Measurements from ENCODE around the gene RSPH1.

Gene RSPH1

GRCh38 chr21:42454786-42455185 lies 41.2 kb downstream of the RSPH1 start:
- H3K27ac ChIP-seq, result no peak overlapping the region
- no peak for DNase-seq (ENCODE audit: low spot score)
- no peak for TF ChIP-seq CTCF (IDR thresholded peaks at IDR 0.05)

GRCh38 chr21:42453986-42454570 lies 41.9 kb downstream of the RSPH1 start:
- Histone ChIP-seq H3K4me3 (no peak overlapping the region), H3K27ac (no peak overlapping the region)
- no peak for DNase-seq (ENCODE audit: low spot score)
- no peak for TF ChIP-seq CTCF (IDR thresholded peaks at IDR 0.05)

More at GRCh38 chr21:42454786-42455185, 41.2 kb downstream of the RSPH1 start:
- no peak overlapping the region for H3K4me3 ChIP-seq

- DNase-seq (ENCODE audit: low spot score), result no peak
- no peak overlapping the region for H3K27ac ChIP-seq
Observed at GRCh38 chr21:42453224-42453985, 42.6 kb downstream of the RSPH1 start.

GRCh38 chr21:42452401-42453223 lies 43.4 kb downstream of the RSPH1 start:
- Histone ChIP-seq H3K27ac (no peak overlapping the region), H3K4me3 (no peak overlapping the region)
- DNase-seq (ENCODE audit: low spot score), result no peak
- no peak for TF ChIP-seq CTCF (IDR thresholded peaks at IDR 0.05)

More at GRCh38 chr21:42453224-42453985, 42.6 kb downstream of the RSPH1 start:
- no peak overlapping the region for H3K4me3 ChIP-seq
- TF ChIP-seq CTCF (IDR thresholded peaks at IDR 0.05), result no peak

GRCh38 chr21:42451941-42452340 lies 44.1 kb downstream of the RSPH1 start:
- no peak overlapping the region for H3K27ac ChIP-seq
- no peak for TF ChIP-seq CTCF (IDR thresholded peaks at IDR 0.05)
- no peak for DNase-seq (ENCODE audit: low spot score)
- H3K4me3 ChIP-seq, result no peak overlapping the region

GRCh38 chr21:42448686-42449085 lies 47.3 kb downstream of the RSPH1 start:
- H3K27ac ChIP-seq, result no peak overlapping the region
- no peak overlapping the region for H3K4me3 ChIP-seq
- no peak for TF ChIP-seq CTCF (IDR thresholded peaks at IDR 0.05)
- DNase-seq (ENCODE audit: low spot score), result no peak
